Keratinocyte (primary cell): Measurements from ENCODE around the gene CEBPZOS. TPM values are rescaled to one million over a fixed set of nuclear protein-coding genes. Genes with fewer than 3 reads are reported as not detected.

Experiments
- DNase-seq: peaks from one replicate; pipeline ENCODE4 v3.0.0-alpha.2; 2011; ENCODE audit warnings: low read depth, missing footprints, low spot score
- FAIRE-seq: peaks from 2 replicates; lab custom pipeline; 2011; peaks lifted over from hg19 to GRCh38; lab: Jason Lieb, UNC
- H2AFZ ChIP-seq: 2 replicates; pipeline ENCODE4 v1.6.0; 2012; ENCODE audit warnings: low read length, control low read depth, inconsistent platforms; ENCODE audit not compliant: control insufficient read depth
- H3K27ac ChIP-seq: 2 replicates; pipeline ENCODE4 v1.5.1; 2011; ENCODE audit warnings: low read length; ENCODE audit not compliant: control insufficient read depth, insufficient read depth
- H3K27me3 ChIP-seq: 3 replicates; pipeline ENCODE4 v1.6.0; 2011; ENCODE audit warnings: low read length; ENCODE audit not compliant: control insufficient read depth, insufficient read depth; ENCODE audit errors: extremely low read depth
- H3K36me3 ChIP-seq, 2 experiments: 2 replicates in 1 of 2; 3 replicates in 1 of 2; pipeline ENCODE4 v1.5.1; 2011; ENCODE audit warnings: low read length in 2 of 2, mild to moderate bottlenecking in 1 of 2; ENCODE audit not compliant: control insufficient read depth in 2 of 2, insufficient read depth in 2 of 2; ENCODE audit errors: extremely low read depth in 1 of 2
- H3K4me1 ChIP-seq: 3 replicates; pipeline ENCODE4 v1.5.1; 2011; ENCODE audit warnings: low read length; ENCODE audit not compliant: control insufficient read depth, insufficient read depth; ENCODE audit errors: extremely low read depth
- H3K4me2 ChIP-seq: 3 replicates; pipeline ENCODE4 v1.6.0; 2011; ENCODE audit warnings: low read depth, low read length; ENCODE audit not compliant: control insufficient read depth, insufficient read depth; ENCODE audit errors: extremely low read depth
- H3K4me3 ChIP-seq, 3 experiments: fragments of 200-600 bp in 1 of 3; sonication (generic) in 1 of 3; 2 replicates in 2 of 3; 3 replicates in 1 of 3; pipeline ENCODE4 v1.5.1; 2011 to 2016; ENCODE audit warnings: low read length in 3 of 3, mild to moderate bottlenecking in 3 of 3, control low read depth in 2 of 3, inconsistent platforms in 1 of 3, low read depth in 1 of 3, mixed read lengths in 1 of 3, mixed run types in 1 of 3, moderate library complexity in 1 of 3; ENCODE audit not compliant: control insufficient read depth in 2 of 3, insufficient read depth in 2 of 3; ENCODE audit errors: extremely low read depth in 1 of 3
- H3K79me2 ChIP-seq: 2 replicates; pipeline ENCODE4 v1.6.0; 2012; ENCODE audit warnings: low read length; ENCODE audit not compliant: control insufficient read depth, insufficient read depth
- H3K9ac ChIP-seq: 3 replicates; pipeline ENCODE4 v1.6.0; 2011; ENCODE audit warnings: low read length; ENCODE audit not compliant: control insufficient read depth, insufficient read depth; ENCODE audit errors: extremely low read depth
- H3K9me1 ChIP-seq: 3 replicates; pipeline ENCODE4 v1.6.0; 2011; ENCODE audit warnings: low read length; ENCODE audit not compliant: control insufficient read depth, insufficient read depth; ENCODE audit errors: extremely low read depth
- H3K9me3 ChIP-seq: 2 replicates; pipeline ENCODE4 v1.5.1; 2012; ENCODE audit warnings: low read depth, low read length; ENCODE audit not compliant: control insufficient read depth
- H4K20me1 ChIP-seq: 3 replicates; pipeline ENCODE4 v1.6.0; 2011; ENCODE audit warnings: low read length; ENCODE audit not compliant: control insufficient read depth, insufficient read depth; ENCODE audit errors: extremely low read depth
- CTCF ChIP-seq, 3 experiments: IDR thresholded peaks in 1 of 3; conservative IDR thresholded peaks in 1 of 3; optimal IDR thresholded peaks in 1 of 3; 2 replicates in 2 of 3; 3 replicates in 1 of 3; pipeline versions ENCODE3 to v1.5.1; 2011; ENCODE audit warnings: low read length in 3 of 3, mild to moderate bottlenecking in 3 of 3, moderate library complexity in 2 of 3, control low read depth in 1 of 3, inconsistent platforms in 1 of 3; ENCODE audit not compliant: insufficient read depth in 2 of 3; ENCODE audit errors: extremely low read depth in 1 of 3
- EZH2 ChIP-seq: IDR thresholded peaks from one replicate; pipeline ENCODE4 v1.6.1; 2012; ENCODE audit warnings: inconsistent platforms, mild to moderate bottlenecking, low read length, moderate library complexity
- dilution Hi-C: fragments of 300-500 bp; cut with MboI; formaldehyde crosslinking; loops from one replicate; pipeline ENCODE4 v1.7.0; 2020; ENCODE audit warnings: low sequenced_read_pairs; ENCODE audit not compliant: extremely low pct_ligation_motif_present
- polyA plus RNA-seq, 5 experiments: library from polyadenylated mRNA; depleted of rRNA in 3 of 5; stranded (reverse) in 3 of 5; stranded (forward) in 1 of 5; unstranded in 1 of 5; fragments of >200 nt; gene quantifications; 1 replicate in 1 of 5; 2 replicates in 3 of 5; 3 replicates in 1 of 5; pipeline versions ENCODE4 v1.2.1 to v1.2.3, GENCODE V29; 2011 to 2012; ENCODE audit warnings: missing spikeins in 2 of 5, low read depth in 1 of 5, low replicate concordance in 1 of 5

The CEBPZOS gene
- polyA plus RNA-seq, 1 donor (not counting 4 experiments of a cell fraction or from before 2014, with no cell fraction given) = 42.9 TPM

- Histone ChIP-seq H3K27me3 (no peaks in the 10 kb centered on the region), H4K20me1 (peaks cover 4% of the 10 kb centered on the region), H3K36me3 (peaks cover 1 to 13% of the 10 kb centered on the region in 2 experiments), H3K4me3 (no peak overlapping the region), H3K79me2 (peaks cover 10% of the 10 kb centered on the region), H3K9me1 (peaks cover 3% of the 10 kb centered on the region), H3K4me2 (peak overlapping the region; percentile 16), H2AFZ (no peak overlapping the region), H3K27ac (peak overlapping the region; percentile 27), H3K9me3 (no peaks in the 10 kb centered on the region), H3K4me1 (peaks cover 13% of the 10 kb centered on the region), H3K9ac (no peak overlapping the region)
- FAIRE-seq (peak; percentile 88), DNase-seq (peak; percentile 70)
- TF ChIP-seq EZH2 = no peak
- TF ChIP-seq CTCF (optimal IDR thresholded peaks at IDR 0.05 in 1 of 3, IDR thresholded peaks at IDR 0.05 in 1 of 3, conservative IDR thresholded peaks at IDR 0.05 in 1 of 3; ENCODE audit: extremely low read depth in 1 of 3, insufficient read depth in 2 of 3, low read length in 3 of 3) = no peak
- dilution Hi-C loops = no loop called here
These were observed 22.8 kb downstream of the CEBPZOS start for GRCh38 chr2:37219046-37219445.

GRCh38 chr2:37223131-37223530 is 26.8 kb downstream of the CEBPZOS start:
- DNase-seq (no peak), FAIRE-seq (no peak)
- Histone ChIP-seq H3K27ac (no peak overlapping the region), H4K20me1 (peaks cover 4% of the 10 kb centered on the region), H3K4me1 (peaks cover 13% of the 10 kb centered on the region), H3K4me2 (no peak overlapping the region), H3K9me3 (no peaks in the 10 kb centered on the region), H3K9ac (no peak overlapping the region), H3K9me1 (peaks cover 4% of the 10 kb centered on the region), H2AFZ (no peak overlapping the region), H3K36me3 (peaks cover 9 to 25% of the 10 kb centered on the region in 2 experiments), H3K27me3 (no peaks in the 10 kb centered on the region), H3K4me3 (no peak overlapping the region), H3K79me2 (peaks cover 40% of the 10 kb centered on the region)
- TF ChIP-seq EZH2 (no peak), CTCF (optimal IDR thresholded peaks at IDR 0.05 in 1 of 3, IDR thresholded peaks at IDR 0.05 in 1 of 3, conservative IDR thresholded peaks at IDR 0.05 in 1 of 3; ENCODE audit: extremely low read depth in 1 of 3, insufficient read depth in 2 of 3, low read length in 3 of 3) (no peak)
- dilution Hi-C loops = no loop called here
